CD8-positive, alpha-beta memory T cell (primary cell): ENCODE data around the gene KIF2C. TPM values are rescaled to one million over a fixed set of nuclear protein-coding genes. Genes with fewer than 3 reads are reported as not detected.

Experiments used
- polyA plus RNA-seq: library from polyadenylated mRNA; unstranded; fragments of 300-500 nt; fragmentation: Illumina TruSeq; gene quantifications from one replicate; pipeline ENCODE4 v1.2.3, GENCODE V29; 2021
- total RNA-seq, 2 experiments: library from RNA; stranded (reverse); gene quantifications; one replicate each; pipeline ENCODE4 v1.2.3, GENCODE V29; 2021

KIF2C gene
- total and polyA plus RNA-seq, 3 experiments from 2014 or later = 0.61 to 41.4 (median 40.4) TPM

Other genes with a start within 250 kb of the KIF2C start
- 1 to 10 TPM; 2.3 to 2.5 TPM for gene TMEM53, start 65.4 kb upstream of the KIF2C start, total RNA-seq
- gene TMEM53, start 65.4 kb upstream of the KIF2C start, polyA plus RNA-seq = 7.1 TPM
- 10 to 100 TPM; 33.3 to 38.0 TPM for gene ARMH1, start 65.1 kb upstream of the KIF2C start, total RNA-seq
- gene ARMH1, start 65.1 kb upstream of the KIF2C start, polyA plus RNA-seq = 21.1 TPM
- gene RNU5D-1, start 8.7 kb upstream of the KIF2C start, total RNA-seq = not detected
- not detected for gene RNU5D-1, start 8.7 kb upstream of the KIF2C start, polyA plus RNA-seq
- gene RPS8, start 35.7 kb downstream of the KIF2C start, total RNA-seq = 1,000 to 10,000 TPM; 2,426 to 2,465 TPM
- gene RPS8, start 35.7 kb downstream of the KIF2C start, polyA plus RNA-seq = 972 TPM
- 1 to 10 TPM; 1.2 to 1.4 TPM for gene BEST4, start 48.3 kb downstream of the KIF2C start, total RNA-seq
- 0.54 TPM for gene BEST4, start 48.3 kb downstream of the KIF2C start, polyA plus RNA-seq
- gene PLK3, start 60.5 kb downstream of the KIF2C start, total RNA-seq = 100 to 1,000 TPM; 104 to 114 TPM
- 22.5 TPM for gene PLK3, start 60.5 kb downstream of the KIF2C start, polyA plus RNA-seq
- gene DYNLT4, start 67.5 kb downstream of the KIF2C start, total RNA-seq = under 1 TPM; 0.28 to 0.31 TPM
- not detected for gene DYNLT4, start 67.5 kb downstream of the KIF2C start, polyA plus RNA-seq
- gene BTBD19, start 68.7 kb downstream of the KIF2C start, total RNA-seq = 1 to 10 TPM; 7.3 to 7.8 TPM
- 0.24 TPM for gene BTBD19, start 68.7 kb downstream of the KIF2C start, polyA plus RNA-seq
- 1 to 10 TPM; 1.1 to 1.7 TPM for gene PTCH2, start 103.4 kb downstream of the KIF2C start, total RNA-seq
- gene PTCH2, start 103.4 kb downstream of the KIF2C start, polyA plus RNA-seq = not detected
- gene EIF2B3, start 246.8 kb downstream of the KIF2C start, total RNA-seq = 10 to 100 TPM; 49.5 to 50.6 TPM
- gene EIF2B3, start 246.8 kb downstream of the KIF2C start, polyA plus RNA-seq = 22.6 TPM